Measurements from ENCODE around the gene DYSF. TPM values are rescaled to one million over a fixed set of nuclear protein-coding genes. Genes with fewer than 3 reads are reported as not detected.
A peak's percentile ranks its signal among the peaks of the same experiment; 100 is the strongest.

The DYSF gene
- polyA plus RNA-seq, 5 donors = 14.6 to 25.8 (median 15.4) TPM

GRCh38 chr2:71566372-71566771 lies 113.0 kb downstream of the DYSF start:
- no peak for DNase-seq

GRCh38 chr2:71567625-71568024 lies 114.3 kb downstream of the DYSF start:
- no peak for DNase-seq

GRCh38 chr2:71568103-71568502 lies 114.7 kb downstream of the DYSF start:
- DNase-seq = no peak

GRCh38 chr2:71570511-71570910 lies 117.2 kb downstream of the DYSF start:
- DNase-seq = no peak

GRCh38 chr2:71570951-71571460 lies 117.6 kb downstream of the DYSF start:
- DNase-seq = no peak

- DNase-seq = no peak
Observed at GRCh38 chr2:71571945-71572344, 118.6 kb downstream of the DYSF start.

GRCh38 chr2:71575966-71576365 lies 122.6 kb downstream of the DYSF start:
- DNase-seq = no peak

- DNase-seq = peak; percentile 35 to 60
Observed at GRCh38 chr2:71576541-71576940, 123.2 kb downstream of the DYSF start.

- DNase-seq = no peak
Observed at GRCh38 chr2:71577209-71577608, 123.8 kb downstream of the DYSF start.

- peak; percentile 31 to 53 for DNase-seq
Observed at GRCh38 chr2:71578767-71579342, 125.5 kb downstream of the DYSF start.

- DNase-seq = no peak
Observed at GRCh38 chr2:71581026-71581425, 127.7 kb downstream of the DYSF start.

- DNase-seq = no peak
Observed at GRCh38 chr2:71583876-71584275, 130.5 kb downstream of the DYSF start.

GRCh38 chr2:71586471-71586870 lies 133.1 kb downstream of the DYSF start:
- DNase-seq = no peak

GRCh38 chr2:71587509-71588073 lies 134.2 kb downstream of the DYSF start:
- no peak for DNase-seq

- DNase-seq = no peak
Observed at GRCh38 chr2:71588497-71589170, 135.3 kb downstream of the DYSF start.

GRCh38 chr2:71589763-71590162 lies 136.4 kb downstream of the DYSF start:
- DNase-seq = no peak

- DNase-seq = no peak
Observed at GRCh38 chr2:71591044-71591443, 137.7 kb downstream of the DYSF start.

GRCh38 chr2:71592181-71592711 lies 138.9 kb downstream of the DYSF start:
- DNase-seq = no peak

- no peak for DNase-seq
Observed at GRCh38 chr2:71595569-71595968, 142.2 kb downstream of the DYSF start.

- DNase-seq = no peak
Observed at GRCh38 chr2:71596011-71596410, 142.7 kb downstream of the DYSF start.

- DNase-seq = no peak
Observed at GRCh38 chr2:71597756-71598155, 144.4 kb downstream of the DYSF start.

- no peak for DNase-seq
Observed at GRCh38 chr2:71598526-71598925, 145.2 kb downstream of the DYSF start.

- no peak for DNase-seq
Observed at GRCh38 chr2:71599038-71599437, 145.7 kb downstream of the DYSF start.

All from right lung (tissue), 5 donors.